Measurements from ENCODE around the gene SEMA3B. TPM values are rescaled to one million over a fixed set of nuclear protein-coding genes. Genes with fewer than 3 reads are reported as not detected.

Gene SEMA3B
- polyA plus RNA-seq, 3 donors = 0.56 TPM; not detected in 2

DNA sequence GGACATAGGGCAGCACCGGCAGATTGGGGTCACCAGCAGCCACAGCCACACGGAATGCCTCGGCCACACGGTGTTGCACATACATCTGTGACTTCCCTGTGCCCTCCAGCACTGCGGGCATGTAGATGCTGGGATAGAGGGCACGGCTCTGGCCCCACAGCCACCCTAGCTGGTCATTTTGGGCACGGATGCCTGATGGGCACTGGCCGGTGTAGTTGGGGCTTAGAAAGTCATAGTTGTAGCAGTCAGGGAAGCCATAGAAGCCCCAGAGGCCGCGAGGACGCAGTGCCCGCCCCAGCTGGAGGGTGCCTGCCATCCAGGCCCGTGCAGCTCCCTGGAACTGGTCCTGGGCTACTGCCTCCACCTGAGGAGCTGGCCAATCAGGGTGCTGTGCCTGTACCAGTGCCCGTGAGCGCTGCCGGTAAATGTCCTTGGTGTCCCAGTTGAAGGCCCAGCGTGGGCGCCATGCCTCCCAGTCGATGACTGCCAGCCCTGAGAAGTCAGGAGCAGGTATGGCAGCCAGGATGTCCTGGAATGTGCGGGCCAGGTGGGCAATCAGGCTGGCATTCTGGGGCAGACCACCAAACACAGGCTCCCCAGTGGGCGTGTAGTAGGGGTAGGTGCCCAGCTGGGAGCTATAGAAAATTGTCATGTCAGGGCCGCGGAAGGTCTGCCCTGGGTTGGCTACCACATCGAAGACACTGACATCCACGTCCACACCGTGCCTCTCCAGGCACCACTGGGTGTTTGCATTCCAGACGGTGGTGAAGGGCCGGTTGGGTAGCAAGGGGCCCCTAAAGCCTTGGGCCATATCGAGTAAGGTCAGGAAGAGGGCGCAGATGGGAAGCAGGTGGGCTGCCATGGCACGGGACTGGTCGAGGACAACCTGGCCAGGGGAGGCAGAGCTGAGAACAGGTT, 33.4 kb downstream of the SEMA3B start:
- no peaks in the 10 kb centered on the region for H4K20me1 ChIP-seq (ENCODE audit: insufficient read depth, low read length)
- H3K4me1 ChIP-seq (ENCODE audit: control insufficient read depth in 1 of 2, insufficient read depth in 2 of 2, low read length in 2 of 2) = peaks cover 32 to 36% of the 10 kb centered on the region in 2 donors
- peaks cover 0 to 5% of the 10 kb centered on the region in 2 donors for H3K9me3 ChIP-seq (replicated peaks in 1 of 2; ENCODE audit: control insufficient read depth in 1 of 2, insufficient read depth in 1 of 2, low read length in 2 of 2)
- intact Hi-C loops (cut with micrococcal nuclease) = no loop called here
- no peaks in the 10 kb centered on the region for H3K36me3 ChIP-seq (replicated peaks in 1 of 2; ENCODE audit: control insufficient read depth in 1 of 2, insufficient read depth in 2 of 2, low read length in 2 of 2)
- Mint-ChIP-seq H3K27ac (peak overlapping the region in 1 of 7 donors; percentile 15), H3K36me3 (peaks cover 0 to 2% of the 10 kb centered on the region in 2 donors), H3K9me3 (peaks cover 0 to 5% (median 2%) of the 10 kb centered on the region in 7 donors), H3K27me3 (ENCODE audit: low read depth in 3 of 3) (no peaks in the 10 kb centered on the region), H3K4me1 (peaks cover 38% of the 10 kb centered on the region), H3K4me3 (no peak overlapping the region)
- H3K4me2 ChIP-seq (replicated peaks; ENCODE audit: extremely low read depth, low read length, poor library complexity, severe bottlenecking) = no peak overlapping the region
- TF ChIP-seq, protein P1, sequence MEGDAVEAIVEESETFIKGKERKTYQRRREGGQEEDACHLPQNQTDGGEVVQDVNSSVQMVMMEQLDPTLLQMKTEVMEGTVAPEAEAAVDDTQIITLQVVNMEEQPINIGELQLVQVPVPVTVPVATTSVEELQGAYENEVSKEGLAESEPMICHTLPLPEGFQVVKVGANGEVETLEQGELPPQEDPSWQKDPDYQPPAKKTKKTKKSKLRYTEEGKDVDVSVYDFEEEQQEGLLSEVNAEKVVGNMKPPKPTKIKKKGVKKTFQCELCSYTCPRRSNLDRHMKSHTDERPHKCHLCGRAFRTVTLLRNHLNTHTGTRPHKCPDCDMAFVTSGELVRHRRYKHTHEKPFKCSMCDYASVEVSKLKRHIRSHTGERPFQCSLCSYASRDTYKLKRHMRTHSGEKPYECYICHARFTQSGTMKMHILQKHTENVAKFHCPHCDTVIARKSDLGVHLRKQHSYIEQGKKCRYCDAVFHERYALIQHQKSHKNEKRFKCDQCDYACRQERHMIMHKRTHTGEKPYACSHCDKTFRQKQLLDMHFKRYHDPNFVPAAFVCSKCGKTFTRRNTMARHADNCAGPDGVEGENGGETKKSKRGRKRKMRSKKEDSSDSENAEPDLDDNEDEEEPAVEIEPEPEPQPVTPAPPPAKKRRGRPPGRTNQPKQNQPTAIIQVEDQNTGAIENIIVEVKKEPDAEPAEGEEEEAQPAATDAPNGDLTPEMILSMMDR (IDR thresholded peaks at IDR 0.05) = no peak
- H3K27me3 ChIP-seq (ENCODE audit: control insufficient read depth in 2 of 2, insufficient read depth in 2 of 2, low read length in 2 of 2) = no peaks in the 10 kb centered on the region
- WGBS (ENCODE audit: insufficient coverage) = 98% methylated on average over 30 of the region's 32 CpGs
- H3K27ac ChIP-seq (ENCODE audit: low read depth in 1 of 2, low read length in 2 of 2) = no peak overlapping the region
- H3K9ac ChIP-seq (ENCODE audit: insufficient read depth, low read length, poor library complexity, severe bottlenecking) = no peak overlapping the region
- H2AFZ ChIP-seq (ENCODE audit: insufficient read depth, low read depth, low read length, poor library complexity, severe bottlenecking) = no peak overlapping the region
- DNase-seq = peak in 1 of 3 donors; percentile 8
- H3K4me3 ChIP-seq (replicated peaks in 1 of 3; ENCODE audit: low read depth in 2 of 3, low read length in 3 of 3) = no peak overlapping the region
- peaks cover 32% of the 10 kb centered on the region for H3K79me2 ChIP-seq (ENCODE audit: insufficient read depth, low read length)

DNA sequence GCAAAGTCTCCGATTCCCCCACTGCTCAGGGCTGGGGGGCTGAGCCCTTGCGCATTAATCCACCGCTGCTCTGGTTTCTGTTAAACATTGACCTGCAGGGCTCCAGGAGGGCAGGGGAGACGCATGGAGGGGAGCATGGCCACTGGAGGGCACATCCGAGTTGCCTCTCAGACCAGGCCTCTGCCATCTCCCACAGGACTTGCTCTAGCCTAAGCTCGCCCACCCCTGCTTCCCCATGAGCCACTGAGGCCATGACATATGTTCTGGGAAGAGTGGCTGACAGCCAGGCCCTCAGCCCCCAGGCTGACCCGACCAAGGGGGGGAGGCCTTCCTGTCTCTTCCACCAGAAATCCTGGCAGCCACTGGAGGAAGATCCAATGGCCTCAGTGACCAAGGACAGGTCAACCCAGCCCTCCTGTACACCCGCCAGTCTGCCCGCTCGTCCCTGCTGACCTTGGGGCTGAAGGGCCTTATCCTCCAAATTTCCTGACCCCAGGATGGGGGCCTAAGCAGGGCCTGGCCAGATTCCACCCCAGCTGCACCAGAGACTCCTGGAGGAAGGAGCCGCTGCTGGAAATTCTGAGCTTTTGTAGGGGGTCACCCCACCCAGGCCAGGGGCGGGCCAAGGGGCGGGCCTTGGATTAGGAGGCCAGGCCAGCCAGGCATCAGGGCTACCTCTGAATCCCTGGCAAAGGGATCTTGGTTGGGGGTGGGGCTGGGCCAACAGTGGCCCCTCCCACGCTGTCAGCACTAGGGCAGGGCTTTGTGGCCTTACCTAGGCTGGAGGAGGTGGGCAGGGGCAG, 34.3 kb downstream of the SEMA3B start, which contains the start of gene HYAL1:
HYAL1 (minus strand) TSS at position 562 of the 803 bp plus-strand sequence. CDS start 618 bp downstream, outside the sequence.
- H3K9me3 ChIP-seq (replicated peaks in 1 of 2; ENCODE audit: control insufficient read depth in 1 of 2, insufficient read depth in 1 of 2, low read length in 2 of 2) = peaks cover 0 to 14% of the 10 kb centered on the region in 2 donors
- H3K27me3 ChIP-seq (ENCODE audit: control insufficient read depth in 2 of 2, insufficient read depth in 2 of 2, low read length in 2 of 2) = no peaks in the 10 kb centered on the region
- no peak within 1 kb of the TSS for H3K4me3 Mint-ChIP-seq
- no peak within 1 kb of the TSS for H2AFZ ChIP-seq (ENCODE audit: insufficient read depth, low read depth, low read length, poor library complexity, severe bottlenecking)
- no peak within 1 kb of the TSS for H3K4me3 ChIP-seq (replicated peaks in 1 of 3; ENCODE audit: low read depth in 2 of 3, low read length in 3 of 3)
- TF ChIP-seq, protein P1 (IDR thresholded peaks at IDR 0.05) = no peak
- no peaks in the 10 kb centered on the region for H3K27me3 Mint-ChIP-seq (ENCODE audit: low read depth in 3 of 3)
- H3K4me1 Mint-ChIP-seq = peaks cover 30% of the 10 kb centered on the region
- H3K9me3 Mint-ChIP-seq = peaks cover 0 to 12% (median 9%) of the 10 kb centered on the region in 7 donors
- intact Hi-C loops (cut with micrococcal nuclease) = no loop called here
- DNase-seq = peak in 1 of 3 donors; percentile 2
- H3K27ac ChIP-seq (ENCODE audit: low read depth in 1 of 2, low read length in 2 of 2) = no peak within 1 kb of the TSS
- no peaks in the 10 kb centered on the region for H4K20me1 ChIP-seq (ENCODE audit: insufficient read depth, low read length)
- H3K27ac Mint-ChIP-seq = peak within 1 kb of the TSS in 2 of 7 donors; percentile 15 to 37
- H3K36me3 ChIP-seq (replicated peaks in 1 of 2; ENCODE audit: control insufficient read depth in 1 of 2, insufficient read depth in 2 of 2, low read length in 2 of 2) = no peaks in the 10 kb centered on the region
- peak within 1 kb of the TSS; percentile 21 for H3K9ac ChIP-seq (ENCODE audit: insufficient read depth, low read length, poor library complexity, severe bottlenecking)
- WGBS (ENCODE audit: insufficient coverage) = 82% methylated on average over 7 of the region's 14 CpGs
- peaks cover 0 to 2% of the 10 kb centered on the region in 2 donors for H3K36me3 Mint-ChIP-seq
- H3K4me1 ChIP-seq (ENCODE audit: control insufficient read depth in 1 of 2, insufficient read depth in 2 of 2, low read length in 2 of 2) = peaks cover 24 to 27% of the 10 kb centered on the region in 2 donors
- peaks cover 24% of the 10 kb centered on the region for H3K79me2 ChIP-seq (ENCODE audit: insufficient read depth, low read length)
- no peak within 1 kb of the TSS for H3K4me2 ChIP-seq (replicated peaks; ENCODE audit: extremely low read depth, low read length, poor library complexity, severe bottlenecking)

Data from CD14-positive monocyte (primary cell).